Stimulated activated CD4-positive, alpha-beta T cell treated with anti-CD3 and anti-CD28 coated beads, Interleukin-4, amount 100 ng/mL, for 1 hour (primary cell): ENCODE measurements around the gene CSF1R.

Source experiments
- DNase-seq: peaks from one replicate; pipeline ENCODE4 v3.0.0-alpha.2; 2020

Gene CSF1R

GRCh38 chr5:150069672-150070627 is 16.4 kb downstream of the CSF1R start:
- DNase-seq = no peak

- DNase-seq = no peak
Measured at GRCh38 chr5:150068961-150069645, 17.3 kb downstream of the CSF1R start.

- no peak for DNase-seq
Measured at GRCh38 chr5:150068472-150068871, 17.9 kb downstream of the CSF1R start.

DNA sequence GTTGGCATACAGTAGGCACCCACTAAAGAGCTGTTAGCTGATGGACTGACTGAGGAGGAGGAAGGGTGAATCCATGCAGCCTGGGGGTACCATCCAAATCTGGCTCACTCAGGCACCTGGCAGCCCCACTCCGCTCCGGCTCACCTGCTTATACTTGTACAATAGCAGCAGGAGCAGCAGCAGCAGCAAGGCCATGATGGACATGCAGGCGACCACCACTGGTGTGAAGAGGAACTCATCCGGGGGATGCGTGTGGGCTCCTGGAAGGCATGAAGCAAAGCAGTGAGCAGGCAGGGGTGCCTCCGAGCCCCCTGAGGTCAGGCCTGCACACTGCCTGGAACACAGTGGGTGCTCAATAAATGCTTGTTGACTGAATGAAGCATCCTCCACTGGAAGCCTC is 18.3 kb downstream of the CSF1R start:
- no peak for DNase-seq

DNA sequence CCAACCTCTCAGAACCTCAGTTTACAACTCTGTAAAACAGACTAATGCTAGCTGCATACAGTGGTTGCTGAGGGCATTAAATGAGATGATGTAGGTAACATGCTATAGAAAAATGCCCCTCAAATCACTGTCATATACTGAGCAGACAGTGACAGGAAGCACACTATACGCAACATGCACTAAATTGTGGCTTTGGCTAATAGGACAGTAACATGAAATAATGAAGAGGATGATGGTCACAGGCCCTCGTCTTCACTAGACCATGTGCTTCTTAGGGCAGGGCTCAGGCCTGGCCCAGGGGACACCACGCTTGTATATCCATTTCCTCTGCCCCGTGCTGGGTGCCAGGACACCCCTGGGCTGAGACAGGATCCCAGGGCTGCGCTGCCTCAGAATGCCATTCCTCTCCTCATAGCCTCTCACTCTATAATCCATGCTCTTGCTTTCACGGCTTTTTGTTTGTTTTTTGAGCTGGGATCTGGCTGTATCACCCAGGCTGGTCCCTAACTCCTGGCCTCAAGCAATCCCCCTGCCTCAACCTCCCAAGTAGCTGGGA is 18.9 kb downstream of the CSF1R start:
- DNase-seq = no peak

- DNase-seq = no peak
Measured at GRCh38 chr5:150066901-150067396, 19.4 kb downstream of the CSF1R start.

DNA sequence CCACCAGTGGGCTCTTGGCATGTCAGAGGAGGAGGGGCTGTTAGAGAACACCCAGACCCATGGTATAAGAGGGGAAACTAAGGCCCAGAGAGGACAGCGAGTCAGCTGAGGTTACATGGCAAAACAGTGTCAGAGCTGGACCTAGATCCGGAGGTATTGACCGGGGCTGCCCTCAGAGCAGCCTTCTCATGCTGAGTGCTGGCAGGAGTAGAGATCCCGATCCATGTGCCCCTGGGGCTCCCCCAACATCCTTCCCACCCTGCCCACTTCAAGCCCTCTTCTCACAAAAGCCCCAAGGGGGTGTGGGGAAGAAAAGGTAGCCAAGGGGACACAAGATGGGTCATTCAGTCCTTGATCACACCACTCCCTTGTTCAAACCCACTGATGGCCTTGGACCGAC is 19.9 kb downstream of the CSF1R start:
- DNase-seq = no peak

- DNase-seq = no peak
Measured at GRCh38 chr5:150065886-150066285, 20.5 kb downstream of the CSF1R start.

DNA sequence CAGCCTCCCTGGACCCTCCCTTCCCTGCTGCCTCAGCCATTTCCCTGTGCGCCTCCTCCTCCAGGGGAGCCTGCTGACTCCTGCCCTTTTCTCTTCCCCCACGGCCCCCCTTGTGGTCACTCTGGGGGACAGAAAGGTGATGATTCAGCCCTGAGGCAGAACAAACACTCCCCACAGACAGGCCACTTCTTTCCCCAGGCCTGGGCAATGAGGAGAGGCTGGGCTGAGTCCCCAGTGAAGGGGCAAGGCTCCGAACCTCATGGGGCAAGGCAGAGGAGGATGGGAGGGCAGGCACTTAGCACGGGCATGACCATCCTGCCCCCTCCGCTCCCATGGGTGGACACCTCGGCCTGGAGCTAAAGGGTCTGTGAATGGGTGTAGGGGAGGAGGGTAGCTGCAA is 21.0 kb downstream of the CSF1R start:
- no peak for DNase-seq

GRCh38 chr5:150064681-150065220 is 21.6 kb downstream of the CSF1R start:
- DNase-seq = no peak

DNA sequence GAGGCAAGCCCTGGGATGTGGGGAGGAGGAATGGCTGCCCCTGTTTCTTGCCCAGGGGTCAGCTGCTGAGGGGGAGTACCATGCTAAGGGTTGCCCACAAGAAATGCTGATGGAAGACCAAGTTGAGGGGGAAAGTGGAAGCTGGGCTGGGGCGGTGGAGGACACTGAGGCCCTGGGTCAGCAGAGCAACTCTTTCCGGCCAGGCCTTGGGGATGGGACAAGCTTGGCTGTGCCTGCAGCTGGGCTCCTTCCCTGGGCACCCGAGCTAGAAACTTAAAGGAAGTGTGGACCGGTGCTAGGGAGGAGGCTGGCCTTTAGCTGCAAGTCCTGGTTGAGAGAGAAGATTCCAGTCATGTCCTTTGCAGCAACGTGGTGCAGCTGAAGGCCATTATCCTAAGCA is 22.7 kb downstream of the CSF1R start:
- no peak for DNase-seq

DNA sequence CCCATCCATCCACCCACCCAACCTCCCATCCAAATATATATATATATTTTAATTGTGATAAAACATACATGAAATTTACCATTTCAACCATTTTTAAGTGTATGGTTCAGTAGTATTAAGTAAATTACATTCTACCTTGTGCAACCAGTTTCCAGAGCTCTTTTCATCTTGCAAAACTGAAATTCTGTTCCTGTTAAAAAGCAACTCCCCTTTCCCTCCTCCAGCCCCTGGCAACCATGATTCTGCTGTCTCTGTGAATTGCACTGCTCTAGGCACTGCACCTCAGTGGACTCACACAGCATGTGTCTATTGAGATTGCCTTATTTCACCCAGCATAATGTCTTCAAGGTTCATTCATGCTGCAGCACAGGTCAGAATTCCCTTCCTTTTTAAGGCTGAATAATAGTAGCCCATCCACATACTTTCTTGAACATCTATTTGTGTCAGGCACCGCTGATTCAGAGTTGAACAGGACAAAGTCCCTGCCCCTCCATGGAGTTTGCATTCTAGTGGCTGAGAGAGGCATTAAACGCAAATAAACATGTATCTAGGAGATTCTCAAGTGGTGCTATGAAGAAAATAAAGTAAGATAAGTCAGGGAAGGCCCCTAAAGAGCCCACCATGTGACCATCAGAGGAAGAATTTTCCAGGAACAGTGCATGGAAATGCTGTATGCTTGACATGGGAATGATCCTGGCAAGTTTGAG is 24.0 kb downstream of the CSF1R start:
- DNase-seq = no peak

DNA sequence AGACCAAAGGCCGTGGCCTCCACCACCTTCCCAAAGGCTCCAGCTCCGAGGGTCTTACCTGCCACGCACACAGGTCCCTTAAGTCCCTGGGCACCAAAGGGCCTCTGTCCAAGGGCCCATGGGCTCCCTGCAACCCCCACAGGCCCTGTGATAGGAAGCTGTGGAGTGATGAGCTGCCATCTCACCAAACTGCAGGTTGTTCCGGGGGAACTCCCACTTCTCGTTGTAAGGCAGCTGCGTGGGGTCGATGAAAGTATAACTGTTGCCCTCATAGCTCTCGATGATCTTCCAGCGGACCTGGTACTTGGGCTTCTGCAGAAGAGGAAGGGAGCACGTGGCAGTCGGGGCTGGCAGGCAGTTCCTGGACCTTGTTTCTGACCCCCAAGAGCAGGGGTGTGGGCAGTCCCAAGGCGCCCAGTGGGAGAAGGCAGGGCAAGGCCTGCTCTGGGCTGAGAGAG is 24.8 kb downstream of the CSF1R start:
- no peak for DNase-seq

DNA sequence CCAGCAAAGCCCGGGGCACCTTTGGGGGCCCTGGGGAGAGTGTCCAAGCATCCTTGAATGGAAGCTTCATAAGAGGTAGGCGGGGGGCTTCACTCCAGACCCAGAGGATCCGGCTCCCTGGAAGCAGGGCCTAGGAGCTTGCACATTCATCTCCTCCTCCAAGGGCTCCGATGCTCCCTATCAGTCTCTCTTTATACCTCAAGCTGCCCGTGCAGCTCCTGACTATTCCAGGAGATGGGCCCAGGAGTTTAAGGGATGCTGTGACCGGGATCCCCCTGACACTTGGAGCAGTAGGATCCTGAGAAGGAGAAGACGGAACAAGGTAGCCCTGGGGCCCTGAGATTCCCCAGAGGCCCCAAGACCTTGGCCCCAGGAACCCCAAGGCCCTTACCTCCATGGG is 25.9 kb downstream of the CSF1R start:
- DNase-seq = no peak

GRCh38 chr5:150059623-150060022 is 26.7 kb downstream of the CSF1R start:
- DNase-seq = no peak

- no peak for DNase-seq
Measured at GRCh38 chr5:150058480-150059126, 27.8 kb downstream of the CSF1R start.

GRCh38 chr5:150057996-150058395 is 28.4 kb downstream of the CSF1R start:
- DNase-seq = no peak

GRCh38 chr5:150057511-150057910 is 28.8 kb downstream of the CSF1R start:
- no peak for DNase-seq

GRCh38 chr5:150057052-150057451 is 29.3 kb downstream of the CSF1R start:
- DNase-seq = no peak

DNA sequence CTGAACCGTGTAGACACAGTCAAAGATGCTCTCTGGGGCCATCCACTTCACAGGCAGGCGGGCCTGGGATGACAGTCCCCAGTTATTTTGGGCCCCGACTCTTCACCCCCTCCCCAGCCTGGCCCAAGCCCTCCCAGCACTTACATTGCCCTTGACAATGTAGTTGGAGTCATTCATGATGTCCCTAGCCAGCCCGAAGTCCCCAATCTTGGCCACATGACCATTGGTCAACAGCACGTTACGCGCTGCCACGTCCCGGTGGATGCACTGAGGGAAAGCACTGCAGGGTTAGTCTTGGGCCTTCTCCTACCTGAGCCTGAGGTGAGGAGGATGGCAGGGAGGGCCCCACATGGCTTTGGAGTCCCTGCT is 30.3 kb downstream of the CSF1R start:
- no peak for DNase-seq

DNA sequence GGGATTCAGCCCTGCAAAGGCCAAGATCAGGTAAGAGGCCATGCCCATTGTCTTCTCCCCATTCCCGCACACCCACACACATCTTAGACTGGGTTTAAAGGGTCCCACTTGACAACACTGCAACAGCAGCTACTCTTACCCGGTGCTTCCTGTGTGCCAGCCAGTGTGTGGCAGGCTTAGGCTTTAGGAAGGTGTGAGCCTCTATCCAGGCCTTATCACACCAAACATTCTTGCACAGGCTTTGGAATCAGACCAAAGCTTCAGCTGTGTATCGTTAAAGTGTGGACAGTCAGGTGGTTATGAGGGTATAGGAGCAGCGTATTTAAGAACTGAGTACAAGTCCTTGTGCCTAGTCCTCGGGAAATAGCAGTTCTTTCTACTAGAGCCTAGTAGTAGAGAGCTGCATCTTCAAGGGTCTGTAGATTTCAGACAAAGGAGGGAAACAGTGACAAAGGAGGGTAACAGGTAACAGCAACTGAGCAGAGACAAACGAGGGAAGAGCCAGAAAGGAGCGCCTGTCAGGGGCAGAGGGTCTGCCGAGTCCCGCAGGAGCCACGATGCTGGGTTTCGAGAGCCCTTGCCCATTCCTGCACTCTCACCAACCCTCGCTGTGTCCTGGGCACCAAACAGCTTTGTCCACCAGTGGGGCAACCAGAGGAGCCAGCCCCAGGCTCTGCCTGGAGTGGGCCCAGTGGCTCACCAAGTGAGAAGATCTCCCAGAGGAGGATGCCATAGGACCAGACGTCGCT is 30.9 kb downstream of the CSF1R start:
- no peak for DNase-seq
